Brain microvascular endothelial cell (primary cell): Measurements from ENCODE around the gene APOA4.

Experiments
- DNase-seq: peaks from one replicate; pipeline ENCODE4 v3.0.0-alpha.2; 2020
- H3K27ac ChIP-seq: fragments of 250-450 bp; sonication (Bioruptor Pico); 2 replicates; pipeline ENCODE4 v1.5.1; 2020; ENCODE audit warnings: mild to moderate bottlenecking, moderate library complexity
- H3K27me3 ChIP-seq: fragments of 250-450 bp; sonication (Bioruptor Pico); replicated peaks from 2 replicates; pipeline ENCODE4 v1.5.1; 2020; ENCODE audit warnings: mild to moderate bottlenecking
- H3K36me3 ChIP-seq: fragments of 250-450 bp; sonication (Bioruptor Pico); replicated peaks from 2 replicates; pipeline ENCODE4 v1.5.1; 2020; ENCODE audit warnings: mild to moderate bottlenecking
- H3K4me3 ChIP-seq: 2 replicates; pipeline ENCODE4 v1.5.1; 2011; ENCODE audit warnings: low read depth, mild to moderate bottlenecking, control low read depth, low read length, moderate library complexity
- CTCF ChIP-seq: IDR thresholded peaks from 2 replicates; pipeline ENCODE4 v1.5.1; 2011; ENCODE audit warnings: low read depth, mild to moderate bottlenecking, moderate library complexity, low read length, control low read depth, inconsistent platforms; ENCODE audit errors: missing control alignments
- in situ Hi-C: cut with HindIII; loops from 2 replicates; pipeline ENCODE4 v1.10.0; 2017; ENCODE audit warnings: low sequenced_read_pairs, low pct_ligation_motif_present

The APOA4 gene

GRCh38 chr11:116827461-116827860 is 4.4 kb upstream of the APOA4 start:
- no peak for DNase-seq
- H3K36me3 ChIP-seq: no peaks in the 10 kb centered on the region
- in situ Hi-C loops: no loop called here
- H3K27me3 ChIP-seq: no peaks in the 10 kb centered on the region
- TF ChIP-seq CTCF: no peak
- no peak overlapping the region for H3K4me3 ChIP-seq
- H3K27ac ChIP-seq: no peak overlapping the region

DNA sequence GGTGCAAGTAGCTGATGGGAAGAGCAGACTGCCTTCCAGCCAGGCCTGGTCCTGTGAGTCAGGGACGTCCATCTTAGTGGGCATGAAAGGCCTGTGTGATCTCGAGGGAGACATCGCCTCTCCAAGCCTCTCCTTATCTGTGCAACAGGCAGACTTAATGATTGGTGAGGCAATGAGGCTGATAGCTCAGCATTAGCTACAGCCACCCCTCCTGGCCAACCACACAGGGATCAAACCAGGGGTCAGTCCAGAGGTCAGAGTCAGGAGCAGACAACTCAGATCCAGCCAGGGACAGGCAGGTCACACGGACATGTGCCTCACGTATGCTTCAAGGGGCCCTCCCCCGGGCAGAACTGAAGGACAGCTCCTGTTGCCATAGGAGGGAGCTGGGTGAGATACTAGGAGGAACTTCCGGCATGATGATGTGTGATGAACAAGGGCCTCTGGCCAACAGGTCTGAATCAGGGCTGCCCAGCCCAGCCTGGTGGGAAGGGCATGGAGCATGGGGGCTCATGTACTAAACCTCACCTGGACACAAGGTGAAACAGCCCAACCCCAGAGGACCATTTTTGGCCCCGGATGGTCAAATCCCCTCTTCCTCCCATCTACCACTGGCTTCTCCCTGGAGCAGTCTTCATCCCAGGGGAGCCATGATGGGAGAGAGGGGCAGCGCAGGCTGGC is 3.8 kb upstream of the APOA4 start:
- Histone ChIP-seq H3K27ac (no peak overlapping the region), H3K36me3 (no peaks in the 10 kb centered on the region), H3K27me3 (no peaks in the 10 kb centered on the region), H3K4me3 (no peak overlapping the region)
- no peak for TF ChIP-seq CTCF
- no peak for DNase-seq
- in situ Hi-C loops: no loop called here

DNA sequence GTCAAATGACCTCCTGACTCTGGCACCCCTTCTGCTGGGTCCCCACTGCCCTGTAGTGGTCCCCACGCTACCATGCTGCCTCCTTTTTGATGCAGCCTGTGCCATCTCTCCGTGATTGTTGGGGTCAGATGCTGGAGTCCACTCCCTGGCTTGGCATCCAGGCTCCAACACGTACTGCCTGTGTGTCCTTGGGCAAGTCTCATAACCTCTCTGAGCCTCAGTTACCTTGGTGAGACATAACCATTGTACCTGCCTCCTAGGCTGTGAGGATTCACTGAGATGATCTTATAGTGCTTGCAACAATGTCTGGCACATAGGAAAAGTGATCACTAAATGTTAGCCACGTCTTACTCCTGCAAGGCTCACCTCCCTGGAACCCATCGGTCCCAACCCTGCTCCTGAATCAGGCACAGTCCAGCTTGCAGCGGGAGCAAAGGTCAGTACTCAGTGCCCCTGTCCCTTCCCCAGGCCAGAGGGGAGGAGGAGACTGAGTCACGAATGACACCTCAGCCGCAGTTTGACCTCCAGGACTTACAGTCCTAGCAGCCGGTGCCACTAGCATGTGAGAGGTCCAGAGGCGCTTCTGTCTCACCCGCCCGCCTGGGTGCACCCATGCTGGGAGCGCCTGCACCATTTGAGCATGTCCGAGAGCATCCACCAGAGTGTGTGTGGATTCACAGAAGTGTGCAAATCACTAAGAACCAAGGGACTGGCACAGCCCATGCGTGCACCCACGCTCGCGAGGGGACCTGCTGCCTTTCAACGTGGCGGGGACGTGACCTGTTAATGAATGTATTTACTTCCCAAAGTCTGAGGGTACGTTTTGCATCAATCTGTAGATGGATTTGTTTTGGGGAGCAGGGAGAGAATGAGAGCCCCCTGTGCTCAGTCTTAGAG is 3.0 kb upstream of the APOA4 start:
- TF ChIP-seq CTCF: no peak
- Histone ChIP-seq H3K36me3 (no peaks in the 10 kb centered on the region), H3K27me3 (no peaks in the 10 kb centered on the region), H3K27ac (no peak overlapping the region), H3K4me3 (no peak overlapping the region)
- no peak for DNase-seq
- in situ Hi-C loops: no loop called here

DNA sequence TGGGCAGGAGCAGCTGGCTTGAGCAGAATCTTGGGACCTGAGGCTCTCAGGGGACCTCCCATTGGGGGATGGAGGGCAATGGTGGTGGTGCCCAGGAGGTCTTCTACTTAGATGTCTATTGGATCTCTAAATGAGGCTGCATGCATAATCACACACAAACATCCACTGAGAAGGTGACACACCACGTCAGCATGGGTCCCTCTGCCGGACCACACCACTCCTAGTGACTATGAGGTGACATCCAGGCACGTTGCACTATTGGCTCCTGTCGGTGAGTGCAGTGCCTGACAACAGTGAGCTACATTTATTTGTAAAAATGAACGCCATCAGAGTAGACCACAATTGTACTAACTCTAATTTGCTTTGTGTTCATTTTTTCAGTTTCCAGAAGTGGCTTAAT is 2.3 kb upstream of the APOA4 start:
- H3K4me3 ChIP-seq: no peak overlapping the region
- no peak for DNase-seq
- no peaks in the 10 kb centered on the region for H3K36me3 ChIP-seq
- no peak overlapping the region for H3K27ac ChIP-seq
- H3K27me3 ChIP-seq: no peaks in the 10 kb centered on the region
- no peak for TF ChIP-seq CTCF
- in situ Hi-C loops: no loop called here

GRCh38 chr11:116822575-116822974 is 529 bp downstream of the APOA4 start:
- no peak for DNase-seq
- no peaks in the 10 kb centered on the region for H3K36me3 ChIP-seq
- no peaks in the 10 kb centered on the region for H3K27me3 ChIP-seq
- in situ Hi-C loops: no loop called here
- H3K4me3 ChIP-seq: no peak overlapping the region
- no peak overlapping the region for H3K27ac ChIP-seq
- no peak for TF ChIP-seq CTCF
